ENCODE measurements around the gene FRMD4A.
"Not testable (repeated sequence)": the region's sequence is repeated elsewhere in the genome, so short reads cannot be mapped to it uniquely, and the experiment has no call there.

The FRMD4A gene

GRCh38 chr10:13970236-13970956 is 360.3 kb downstream of the FRMD4A start:
- FAIRE-seq: no peak

DNA sequence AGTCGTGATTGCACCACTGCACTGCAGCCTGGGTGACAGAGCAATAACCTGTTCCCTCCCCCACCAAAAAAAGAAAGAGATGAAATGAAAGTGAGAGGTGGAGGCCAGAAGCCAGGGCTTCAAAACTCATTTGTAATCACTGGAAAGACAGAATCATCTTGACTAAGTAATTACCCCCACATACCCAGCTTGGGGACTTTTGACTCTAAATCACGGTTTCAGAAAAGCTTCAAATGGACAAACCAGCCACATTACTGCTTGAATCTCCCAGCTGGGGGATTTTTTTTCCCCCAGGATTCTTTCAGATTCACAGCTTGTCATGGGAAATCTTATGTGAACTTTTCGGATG is 361.0 kb downstream of the FRMD4A start:
- FAIRE-seq: no peak

DNA sequence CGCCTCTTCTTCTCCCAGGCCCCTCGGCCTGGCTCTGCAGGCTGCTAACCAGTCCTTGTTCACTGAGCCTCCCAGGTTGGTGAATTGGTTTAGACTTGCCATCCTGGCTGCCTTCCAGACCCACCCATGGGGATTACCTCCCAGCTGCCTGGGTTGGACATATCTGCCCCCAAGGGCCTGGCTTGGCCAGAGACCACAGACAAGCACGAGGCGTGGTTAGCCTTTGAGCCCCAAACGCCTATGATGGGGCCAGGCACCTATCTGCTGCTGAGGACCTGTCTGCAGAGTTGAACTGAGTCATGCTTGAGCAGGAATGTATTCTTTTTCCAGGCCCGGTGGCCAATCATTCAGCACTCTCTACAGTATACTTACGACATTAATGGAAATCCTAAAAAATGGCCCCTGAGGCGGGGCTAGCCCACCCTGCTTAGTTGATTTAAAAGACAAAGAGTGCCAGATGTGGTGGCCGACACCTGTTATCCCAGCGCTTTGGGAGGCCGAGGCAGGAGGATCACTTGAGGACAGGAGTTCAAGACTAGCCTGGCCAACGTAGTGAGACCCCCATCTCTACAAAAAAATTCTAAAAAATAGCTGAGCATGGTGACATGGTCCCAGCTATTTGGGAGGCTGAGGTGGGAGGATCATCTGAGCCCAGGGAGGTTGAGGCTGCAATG is 361.5 kb downstream of the FRMD4A start:
- FAIRE-seq: no peak

DNA sequence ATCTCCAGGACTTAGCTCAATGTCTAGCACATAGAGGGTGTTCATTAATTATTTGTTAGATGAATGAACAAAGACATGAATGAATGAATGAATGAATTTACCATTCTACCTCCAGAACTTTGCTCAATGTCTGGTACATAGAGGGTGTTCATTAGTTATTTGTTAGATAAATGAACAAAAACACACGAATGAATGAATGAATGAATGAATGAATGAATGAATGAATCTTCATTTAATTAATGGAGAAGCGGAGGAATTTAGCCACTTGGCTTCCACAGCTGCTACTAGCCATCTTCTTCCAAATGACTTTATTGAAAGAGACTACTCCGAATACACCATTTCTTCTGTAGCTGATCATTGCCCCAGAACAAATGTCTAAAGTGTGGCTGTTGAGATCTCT is 368.9 kb downstream of the FRMD4A start:
- no peak for FAIRE-seq

GRCh38 chr10:13961097-13961496 is 369.6 kb downstream of the FRMD4A start:
- no peak for FAIRE-seq

DNA sequence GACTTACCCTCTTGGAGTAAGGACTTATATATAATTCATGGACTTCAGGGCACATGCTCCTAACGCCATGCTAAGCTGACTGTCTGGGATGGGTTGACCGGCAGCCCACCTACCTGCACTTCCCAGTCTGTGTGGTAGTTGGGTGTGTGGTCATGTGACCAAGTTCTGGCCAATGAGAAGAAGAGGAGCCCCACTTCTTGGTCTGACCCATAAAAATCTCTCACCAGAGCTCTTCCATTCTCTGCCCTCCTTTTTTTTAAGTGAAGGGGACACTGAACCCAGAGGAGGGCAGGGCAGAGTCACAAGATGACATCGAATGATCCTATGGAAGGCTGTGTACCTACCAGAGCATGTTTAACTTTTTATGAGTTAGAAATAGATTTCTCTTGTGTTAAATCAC is 370.1 kb downstream of the FRMD4A start:
- FAIRE-seq: no peak

DNA sequence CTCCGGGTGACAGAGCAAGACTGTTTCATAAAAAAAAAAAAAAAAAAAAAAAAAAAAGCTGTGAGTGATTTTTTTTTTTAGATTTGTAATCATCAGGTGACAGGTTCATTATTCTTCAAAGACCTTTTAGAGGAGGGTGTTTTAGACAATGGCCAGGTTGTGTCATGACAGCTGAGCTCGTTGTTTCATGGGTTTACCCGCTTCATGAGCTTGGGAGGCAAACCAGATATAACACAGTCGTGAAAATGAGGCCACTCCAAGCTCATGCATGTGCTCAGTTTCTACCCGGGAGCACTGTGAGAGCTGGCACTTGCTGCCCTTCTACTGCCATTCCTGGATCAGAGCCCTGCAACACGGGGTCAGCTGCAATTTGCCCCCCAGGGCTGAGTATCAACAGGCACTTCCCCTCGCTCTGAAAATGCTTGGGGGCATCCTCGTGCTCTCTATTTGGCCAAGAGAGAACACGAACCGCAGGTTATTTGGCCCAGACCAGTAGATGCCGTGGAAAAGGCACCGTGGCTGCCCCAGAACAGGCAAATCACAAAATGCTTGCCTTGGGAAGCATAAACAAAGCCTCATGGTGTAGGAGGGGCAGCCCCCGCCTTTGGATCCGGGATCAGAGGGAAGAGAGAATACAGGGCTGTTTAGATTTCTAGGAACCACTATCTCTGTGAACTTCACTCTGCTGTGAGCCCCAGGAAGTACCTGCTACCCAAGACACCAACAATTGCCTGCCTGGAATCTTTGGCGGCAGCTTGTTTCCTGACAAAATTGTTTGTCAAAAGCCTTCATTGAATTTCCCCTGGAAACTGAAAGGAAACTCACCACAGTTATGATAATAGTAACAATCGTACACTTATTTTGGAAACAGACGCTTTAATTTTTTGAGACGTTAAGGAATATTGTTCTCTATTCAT is 371.0 kb downstream of the FRMD4A start:
- no peak for FAIRE-seq

- no peak for FAIRE-seq
Observed at GRCh38 chr10:13957856-13958255, 372.9 kb downstream of the FRMD4A start.

- FAIRE-seq: no peak
Observed at GRCh38 chr10:13956826-13957225, 373.9 kb downstream of the FRMD4A start.

GRCh38 chr10:13955409-13956068 is 375.2 kb downstream of the FRMD4A start:
- no peak for FAIRE-seq

- not testable (repeated sequence) for FAIRE-seq
Observed at GRCh38 chr10:13954195-13954594, 376.5 kb downstream of the FRMD4A start.

DNA sequence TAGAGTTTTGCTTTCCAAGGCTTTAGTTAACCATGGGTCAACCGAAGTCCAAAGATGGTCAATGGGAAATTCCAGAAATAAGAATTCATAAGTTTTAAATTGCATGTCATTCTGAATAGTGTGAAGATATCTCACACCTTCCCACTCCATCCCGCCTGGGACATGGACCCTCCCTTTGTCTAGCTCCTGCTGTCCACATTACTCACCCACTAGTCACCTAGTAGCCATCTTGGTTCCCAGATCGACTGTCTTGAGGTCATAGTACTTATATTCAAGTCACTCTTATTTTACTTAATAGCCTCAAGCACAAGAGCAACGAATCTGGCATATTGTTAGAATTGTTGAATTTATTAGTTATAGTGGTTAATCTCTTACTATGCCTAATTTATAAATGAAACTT is 377.4 kb downstream of the FRMD4A start:
- FAIRE-seq: no peak

DNA sequence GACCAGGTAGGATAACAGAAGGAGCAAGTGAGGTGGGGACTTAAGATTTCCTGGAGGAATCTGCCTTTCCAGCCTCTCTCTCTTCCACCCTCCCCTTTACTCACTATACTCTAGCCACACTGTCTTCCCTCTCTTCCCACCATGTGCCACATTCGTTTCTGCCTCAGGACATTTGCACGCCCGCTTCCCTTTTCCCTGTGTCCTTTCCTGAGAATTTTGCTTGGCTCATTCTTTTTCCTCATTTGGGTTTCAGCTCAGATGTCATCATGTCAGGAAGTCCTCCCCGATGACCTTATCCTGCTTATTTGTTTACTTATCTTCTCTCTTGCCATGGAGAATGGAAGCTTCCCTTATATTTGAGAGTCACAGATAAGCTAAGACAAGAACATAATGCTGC is 380.2 kb downstream of the FRMD4A start:
- FAIRE-seq: no peak

- FAIRE-seq: no peak
Observed at GRCh38 chr10:13949844-13950542, 380.7 kb downstream of the FRMD4A start.

GRCh38 chr10:13946209-13946460 is 384.6 kb downstream of the FRMD4A start:
- FAIRE-seq: no peak

- no peak for FAIRE-seq
Observed at GRCh38 chr10:13945390-13946208, 385.1 kb downstream of the FRMD4A start.

GRCh38 chr10:13944823-13945222 is 385.9 kb downstream of the FRMD4A start:
- FAIRE-seq: no peak

DNA sequence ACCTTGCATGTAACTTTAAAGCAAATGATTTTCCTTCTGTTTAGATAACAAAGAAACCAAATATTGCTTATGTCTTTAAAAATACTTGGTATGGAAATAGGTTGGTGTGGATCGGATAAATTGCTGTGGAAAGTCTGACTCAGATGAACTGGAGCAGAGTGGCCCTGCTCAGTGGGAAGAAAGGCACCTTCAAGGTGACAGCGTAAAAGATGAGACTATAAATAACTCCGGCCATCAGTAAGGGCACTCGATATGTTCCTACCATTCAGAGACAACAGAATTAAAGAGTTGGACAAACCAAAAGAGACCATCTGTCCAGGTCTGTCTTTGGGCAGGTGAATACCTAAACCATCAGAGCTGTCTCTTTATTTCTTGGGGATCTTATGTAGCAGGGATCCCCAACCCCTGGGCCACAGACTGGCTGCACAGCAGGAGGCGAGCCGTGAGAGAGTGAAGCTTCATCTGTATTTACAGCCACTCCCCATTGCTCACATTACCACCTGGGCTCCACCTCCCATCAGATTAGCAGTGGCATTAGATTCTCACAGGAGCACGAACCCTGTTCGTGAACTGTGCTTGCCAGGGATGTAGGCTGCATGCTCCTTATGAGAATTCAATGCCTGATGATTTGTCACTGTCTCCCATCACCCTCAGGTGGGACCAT is 386.9 kb downstream of the FRMD4A start:
- no peak for FAIRE-seq

GRCh38 chr10:13942035-13942434 is 388.7 kb downstream of the FRMD4A start:
- no peak for FAIRE-seq

DNA sequence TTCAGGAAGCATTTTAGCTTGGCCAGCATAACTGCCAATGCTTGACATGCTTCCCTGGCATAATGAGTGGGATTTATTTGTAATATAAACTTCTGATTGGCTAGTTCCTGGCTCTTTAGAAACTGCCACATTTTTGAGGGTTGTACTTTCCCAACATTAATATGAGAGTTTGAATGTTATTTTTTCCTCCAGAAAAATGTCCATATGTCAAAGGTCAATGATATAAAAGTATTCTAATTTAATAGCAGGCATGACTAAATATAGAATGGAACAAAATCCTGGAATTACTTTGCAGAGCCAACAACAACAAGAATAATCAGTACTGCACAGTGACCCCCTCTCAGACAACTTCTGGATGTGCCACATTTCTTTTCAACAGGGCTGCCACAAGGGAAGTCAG is 391.3 kb downstream of the FRMD4A start:
- no peak for FAIRE-seq

GRCh38 chr10:13938950-13939349 is 391.8 kb downstream of the FRMD4A start:
- FAIRE-seq: no peak
